TTC549 (cell line): ENCODE results near the gene PUS10.
"Not testable (repeated sequence)": the region's sequence is repeated elsewhere in the genome, so short reads cannot be mapped to it uniquely, and the experiment has no call there.

Source experiments
- FAIRE-seq: peaks from 2 replicates; lab custom pipeline; 2012; peaks lifted over from hg19 to GRCh38; lab: Jason Lieb, UNC

PUS10 gene

DNA sequence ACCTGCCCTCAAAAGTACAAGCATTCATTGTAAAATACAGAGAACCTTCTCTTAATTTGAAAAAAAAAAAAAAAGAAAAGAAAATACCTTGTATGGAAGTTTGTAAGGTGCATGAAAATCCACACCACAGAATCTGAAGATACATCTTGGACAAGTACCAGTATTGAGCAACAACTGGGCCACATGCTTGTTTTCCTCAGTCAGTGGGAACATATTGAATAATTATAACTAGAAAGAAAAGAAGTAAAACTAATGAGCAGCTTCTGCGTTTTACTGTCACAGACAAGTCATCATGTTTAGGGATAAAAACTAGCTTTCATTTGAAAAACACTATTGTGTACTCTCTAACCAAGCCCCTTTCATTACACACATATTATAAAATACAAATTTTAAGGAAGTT is 6.4 kb downstream of the PUS10 start:
- no peak for FAIRE-seq

DNA sequence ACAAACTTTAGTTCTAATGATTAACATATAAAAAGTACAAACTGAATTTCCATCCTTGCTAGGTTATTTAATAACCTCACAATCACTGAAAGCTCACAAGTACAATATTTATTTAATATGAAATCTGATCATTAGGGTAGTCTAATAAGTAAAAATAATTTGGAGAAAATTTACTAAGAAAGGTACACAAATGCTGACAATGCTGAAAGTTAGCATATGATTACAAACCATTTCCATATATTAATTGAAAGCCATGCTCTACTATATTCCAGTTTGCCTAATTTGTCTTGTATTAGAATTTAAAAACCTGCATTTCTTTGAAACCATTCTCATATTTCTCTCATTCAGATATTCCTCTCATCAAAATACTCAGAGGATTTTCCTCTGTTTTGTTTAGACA is 8.7 kb downstream of the PUS10 start:
- peak; percentile 3 for FAIRE-seq

DNA sequence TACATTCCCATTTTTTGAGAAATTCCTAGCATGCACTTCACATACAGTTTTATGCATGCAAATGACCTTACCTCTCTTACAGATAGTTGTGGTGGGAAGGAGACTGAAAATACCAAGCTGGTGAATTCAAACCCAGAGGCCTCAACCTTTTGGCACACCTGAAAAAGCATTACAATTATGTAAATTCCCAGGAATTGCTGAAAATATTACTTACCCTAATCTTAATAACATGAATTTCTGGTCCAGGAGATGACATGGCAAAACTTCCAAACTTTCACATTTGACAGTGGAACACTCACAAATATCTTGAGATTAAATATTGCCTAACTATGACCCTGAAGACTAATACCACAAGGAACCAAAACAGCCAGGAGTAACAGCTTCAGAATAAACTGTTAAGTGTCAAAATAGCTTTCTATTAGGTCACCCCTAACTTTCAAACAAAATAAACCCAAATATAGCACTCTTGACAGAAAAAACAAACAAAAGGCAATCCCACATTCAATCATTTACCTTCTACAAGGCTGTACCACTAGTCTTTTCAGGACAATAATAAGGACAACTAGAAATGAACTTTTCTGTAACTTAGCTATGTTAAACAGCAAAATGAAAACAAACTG is 11.5 kb downstream of the PUS10 start:
- no peak for FAIRE-seq

DNA sequence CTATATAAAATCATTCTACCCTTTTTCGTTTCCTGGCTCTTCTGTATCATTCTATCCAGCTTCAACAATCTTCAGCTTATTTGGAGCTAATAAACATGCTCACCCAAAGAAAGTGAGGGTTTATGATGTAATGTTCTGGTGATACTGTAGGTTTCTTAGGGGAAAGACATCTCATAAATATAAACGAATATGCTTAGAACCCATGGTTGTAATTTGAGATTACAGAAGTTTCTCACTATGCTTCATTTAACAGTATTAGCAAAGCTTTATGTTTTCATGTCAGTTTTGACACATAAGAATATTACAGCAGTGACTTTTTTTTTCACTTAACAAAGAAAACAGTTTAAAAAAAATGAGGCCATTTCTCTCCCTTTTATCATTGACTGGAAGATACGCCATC is 12.3 kb downstream of the PUS10 start:
- no peak for FAIRE-seq

DNA sequence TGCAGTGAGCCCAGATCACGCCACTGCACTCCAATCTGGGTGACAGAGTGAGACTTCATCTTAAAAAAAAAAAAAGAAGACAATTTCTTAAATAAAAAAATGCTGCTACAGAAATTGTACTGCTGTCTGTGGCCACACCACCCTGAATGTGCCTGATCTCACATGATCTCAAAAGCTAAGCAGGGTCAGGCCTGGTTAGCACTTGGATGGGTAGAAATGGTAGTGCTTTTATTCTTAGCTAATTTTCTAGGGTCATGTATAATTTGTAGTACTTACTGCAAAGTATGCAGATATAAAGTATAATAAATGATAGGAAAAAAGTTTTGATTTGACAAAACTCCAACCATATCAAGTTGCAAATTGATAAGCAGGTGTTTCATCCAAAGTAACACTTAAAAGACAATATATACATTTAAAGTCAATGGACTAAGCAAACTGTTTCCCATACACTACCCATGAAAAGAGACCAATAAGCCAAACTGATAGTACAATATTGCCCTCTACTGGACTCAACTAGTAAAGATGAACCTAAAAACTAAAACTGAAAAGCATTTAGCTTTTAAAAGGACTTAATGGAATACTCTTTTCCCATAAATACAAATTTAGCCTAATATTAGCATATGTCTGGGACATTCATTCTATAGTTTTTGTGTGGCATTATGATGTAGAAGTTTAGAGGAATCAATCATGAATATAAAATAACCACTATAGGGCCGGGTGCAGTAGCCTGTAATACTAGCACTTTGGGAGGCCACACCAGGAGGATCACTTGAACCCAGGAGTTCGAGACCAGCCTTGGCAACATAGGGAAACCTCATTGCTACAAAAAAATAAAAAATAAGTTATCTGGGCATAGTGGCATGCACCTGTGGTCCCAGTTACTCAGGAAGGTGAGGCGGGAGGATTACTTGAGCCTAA is 19.2 kb downstream of the PUS10 start:
- FAIRE-seq = peak; percentile 98

DNA sequence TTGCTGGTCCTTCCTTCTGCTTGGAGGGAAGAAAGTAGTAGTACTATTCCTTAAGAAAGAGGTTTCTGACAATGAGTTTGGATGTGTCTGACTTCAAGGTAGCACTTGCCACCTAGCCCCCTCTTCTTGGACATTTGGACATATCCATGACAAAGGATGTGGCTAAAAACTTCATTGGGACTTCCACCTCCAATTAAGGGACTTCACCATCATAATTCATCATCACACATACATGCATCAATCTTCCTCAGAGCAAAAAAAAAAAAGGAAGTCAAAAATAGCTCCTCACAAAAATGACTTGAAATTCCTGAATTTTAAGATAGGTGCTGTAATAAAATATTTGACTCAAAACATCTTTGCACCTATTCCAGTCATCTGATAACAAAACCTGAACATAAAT is 23.9 kb downstream of the PUS10 start:
- FAIRE-seq = no peak

DNA sequence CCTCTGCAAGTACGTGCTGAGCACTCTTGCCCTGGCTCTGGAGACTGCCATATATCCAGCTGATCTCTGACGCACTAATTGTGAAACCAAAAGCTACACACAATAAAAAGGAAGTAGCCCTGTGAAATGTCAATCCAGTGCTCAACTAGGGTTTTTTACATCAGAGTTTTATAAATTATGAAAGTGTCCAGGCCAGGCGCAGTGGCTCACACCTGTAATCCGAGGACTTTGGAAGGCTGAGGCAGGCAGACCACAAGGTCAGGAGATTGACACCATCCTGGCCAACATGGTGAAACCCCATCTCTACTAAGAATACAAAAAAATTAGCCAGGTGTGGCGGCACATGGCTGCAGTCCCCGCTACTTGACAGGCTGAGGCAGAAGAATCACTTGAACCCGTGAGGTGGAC is 25.1 kb downstream of the PUS10 start:
- no peak for FAIRE-seq

DNA sequence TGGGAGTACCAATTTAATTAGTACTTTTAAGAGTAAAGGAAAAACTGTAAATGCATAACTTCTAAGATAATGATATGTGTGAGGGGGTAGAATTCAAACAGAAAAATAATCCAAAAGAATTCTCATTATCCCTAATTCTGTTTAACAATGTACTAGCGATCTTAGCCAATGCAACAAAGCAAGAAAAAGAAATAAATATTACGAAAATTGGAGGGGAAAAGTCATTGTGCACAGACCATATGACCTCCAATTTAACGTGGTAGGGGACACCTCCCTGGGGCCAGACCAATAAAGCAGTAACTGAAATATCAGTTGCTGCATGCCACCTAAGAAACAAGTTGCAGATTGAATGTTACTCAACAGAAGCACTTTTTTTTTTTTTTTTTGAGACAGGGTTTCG is 26.4 kb downstream of the PUS10 start:
- FAIRE-seq = no peak

DNA sequence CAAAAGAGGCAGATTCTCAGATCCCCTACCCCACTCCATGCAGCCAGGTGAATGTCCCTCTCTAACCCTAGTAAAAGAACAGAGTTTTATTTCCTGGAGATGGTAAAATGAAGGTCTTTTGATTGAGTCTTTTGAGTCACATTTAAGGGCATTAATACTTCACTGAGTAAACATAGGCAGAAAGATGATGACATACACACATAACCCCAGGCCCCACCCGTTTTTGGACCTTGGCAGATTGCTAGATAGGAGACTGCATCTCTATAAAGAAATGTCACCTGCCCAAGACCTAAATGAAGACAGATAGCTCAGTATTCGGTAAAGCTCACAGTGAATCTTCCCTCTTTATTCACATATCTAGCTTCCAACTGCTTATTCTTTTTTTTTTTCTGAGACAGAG is 28.8 kb downstream of the PUS10 start:
- no peak for FAIRE-seq

DNA sequence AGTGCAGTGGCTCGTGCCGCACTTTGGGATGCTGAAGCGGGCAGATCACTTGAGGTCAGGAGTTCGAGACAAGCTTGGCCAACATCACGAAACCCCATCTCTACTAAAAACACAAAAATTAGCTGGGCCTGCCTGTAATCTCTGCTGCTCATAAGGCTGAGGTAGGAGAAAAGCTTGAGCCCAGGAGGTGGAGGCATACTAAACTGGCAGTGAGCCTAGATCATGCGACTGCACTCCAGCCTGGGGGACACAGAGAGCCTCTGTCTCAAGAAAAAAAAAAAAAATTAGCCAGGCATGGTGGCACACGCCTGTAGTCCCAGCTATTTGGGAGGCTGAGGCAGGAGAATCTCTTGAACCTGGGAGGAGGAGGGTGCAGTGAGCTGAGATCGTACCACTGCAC is 30.4 kb downstream of the PUS10 start:
- FAIRE-seq = not testable (repeated sequence)

DNA sequence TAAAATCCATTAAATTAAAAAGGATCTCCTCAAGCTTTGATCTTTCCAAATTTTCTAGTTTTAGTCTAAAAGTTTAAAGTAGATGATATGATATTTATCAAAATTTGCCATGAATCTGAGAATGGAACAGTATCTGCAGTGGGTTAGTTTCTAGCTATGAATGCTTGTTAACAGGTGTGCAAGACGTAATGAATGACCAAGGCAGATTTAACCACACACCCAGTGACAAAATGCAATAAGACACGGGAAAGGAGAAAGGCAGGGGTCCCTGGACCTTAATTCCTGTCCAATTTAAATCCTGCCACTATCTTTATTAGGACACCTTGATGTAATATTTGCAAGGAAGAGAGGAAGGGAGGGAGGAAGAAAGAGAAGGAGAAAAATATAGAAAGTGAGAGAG is 31.0 kb downstream of the PUS10 start:
- no peak for FAIRE-seq

DNA sequence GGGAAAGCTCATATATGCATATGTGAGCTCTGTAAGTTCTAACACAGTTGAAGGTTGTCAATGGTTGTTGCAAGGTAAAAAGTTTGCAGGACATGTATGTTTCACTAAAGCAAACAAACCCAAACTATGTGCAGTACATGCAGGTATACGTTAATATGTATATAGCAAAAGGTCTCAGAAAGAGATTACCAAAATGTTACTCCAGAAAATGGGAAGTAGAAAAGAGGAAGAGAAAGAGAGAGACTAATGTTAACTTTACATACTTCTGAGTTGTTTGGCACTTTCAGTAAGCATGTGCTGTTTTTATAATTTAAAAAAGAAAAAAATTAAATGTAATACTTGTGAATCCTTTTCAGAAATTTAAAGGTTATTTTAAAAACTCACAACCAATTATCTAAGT is 33.3 kb downstream of the PUS10 start:
- FAIRE-seq = no peak

DNA sequence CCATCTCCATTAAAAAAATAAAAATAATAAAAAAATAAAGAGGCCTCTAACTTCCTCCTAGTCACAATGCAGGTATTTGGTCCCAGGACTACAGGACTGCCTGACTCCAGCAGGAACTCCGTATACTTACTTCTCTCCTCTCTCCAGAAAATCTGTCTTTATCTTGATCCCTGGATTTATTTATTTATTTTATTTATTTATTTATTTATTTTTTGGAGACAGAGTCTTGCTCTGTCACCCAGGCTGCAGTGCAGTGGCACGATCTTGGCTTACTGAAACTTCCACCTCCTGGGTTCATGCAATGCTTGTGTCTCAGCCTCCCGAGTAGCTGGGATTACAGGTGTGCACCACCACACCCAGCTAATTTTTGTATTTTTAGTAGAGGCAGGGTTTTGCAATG is 36.0 kb downstream of the PUS10 start:
- FAIRE-seq = not testable (repeated sequence)

DNA sequence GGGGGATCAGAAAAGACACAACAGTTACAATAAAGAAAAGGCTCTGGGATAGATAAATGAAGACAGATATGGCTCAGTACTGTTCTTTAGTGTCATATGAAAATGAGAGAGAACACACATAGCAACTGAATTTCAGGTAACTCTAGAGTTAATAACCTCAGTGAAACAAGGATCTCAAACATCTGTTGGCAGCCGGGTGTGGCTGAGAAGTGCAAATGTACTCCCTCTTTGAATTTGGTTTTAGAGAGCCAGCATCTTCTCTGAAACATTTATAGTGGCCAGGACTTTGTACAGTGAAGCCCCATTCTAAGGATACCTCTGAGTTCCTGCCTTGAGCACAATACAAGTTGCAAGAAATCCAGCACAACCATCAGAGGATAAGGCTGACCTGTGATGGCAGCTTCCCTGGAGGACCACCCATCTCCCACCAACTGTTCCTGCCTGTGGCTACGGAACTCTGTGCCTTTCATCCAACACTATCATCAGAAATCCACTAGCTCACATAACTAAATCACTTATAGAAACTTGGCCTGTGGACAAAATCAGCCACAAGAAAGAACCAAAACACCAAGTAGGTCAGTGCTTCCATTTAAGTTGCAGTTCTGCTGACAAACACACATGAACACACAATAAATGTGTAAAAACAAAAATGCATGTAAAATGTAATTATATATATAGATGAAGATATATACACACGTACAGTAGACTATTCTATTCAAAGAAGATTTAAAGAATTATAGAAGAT is 37.8 kb downstream of the PUS10 start:
- FAIRE-seq = no peak

DNA sequence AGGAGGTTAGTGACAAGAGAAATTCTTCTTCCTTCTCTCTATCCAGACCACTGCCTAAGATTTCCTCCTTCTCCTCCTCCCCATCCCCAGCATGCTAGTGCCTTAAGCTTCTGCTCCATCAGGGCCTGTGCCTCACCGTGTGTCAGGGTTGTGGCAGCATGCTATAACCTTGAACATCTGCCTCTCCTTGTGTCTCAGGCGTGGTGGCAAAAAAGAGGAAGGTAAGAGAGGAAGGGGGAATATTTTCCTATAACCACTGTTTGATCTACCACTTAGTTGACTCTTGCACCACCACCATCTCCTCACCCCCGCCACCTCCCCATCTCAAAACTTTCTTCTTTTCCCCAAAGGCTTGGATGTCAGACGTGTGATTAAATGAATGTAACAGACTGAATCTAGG is 38.8 kb downstream of the PUS10 start:
- no peak for FAIRE-seq

DNA sequence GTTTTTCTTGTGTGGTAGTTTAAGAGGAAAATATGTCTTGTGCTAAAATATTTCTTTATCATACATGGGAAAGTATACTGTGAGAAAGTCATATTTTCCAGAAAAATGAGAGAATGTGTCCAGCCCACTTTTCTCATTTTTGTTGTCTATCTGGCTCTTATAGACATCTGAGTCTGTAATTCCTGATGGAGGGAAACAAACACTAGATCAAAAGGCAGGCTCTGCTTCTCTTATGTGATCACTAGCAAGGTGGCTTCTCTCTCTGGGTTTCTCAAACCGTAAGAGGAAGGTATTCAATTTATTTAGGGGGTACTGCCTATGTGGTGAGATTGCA is 40.5 kb downstream of the PUS10 start:
- no peak for FAIRE-seq

DNA sequence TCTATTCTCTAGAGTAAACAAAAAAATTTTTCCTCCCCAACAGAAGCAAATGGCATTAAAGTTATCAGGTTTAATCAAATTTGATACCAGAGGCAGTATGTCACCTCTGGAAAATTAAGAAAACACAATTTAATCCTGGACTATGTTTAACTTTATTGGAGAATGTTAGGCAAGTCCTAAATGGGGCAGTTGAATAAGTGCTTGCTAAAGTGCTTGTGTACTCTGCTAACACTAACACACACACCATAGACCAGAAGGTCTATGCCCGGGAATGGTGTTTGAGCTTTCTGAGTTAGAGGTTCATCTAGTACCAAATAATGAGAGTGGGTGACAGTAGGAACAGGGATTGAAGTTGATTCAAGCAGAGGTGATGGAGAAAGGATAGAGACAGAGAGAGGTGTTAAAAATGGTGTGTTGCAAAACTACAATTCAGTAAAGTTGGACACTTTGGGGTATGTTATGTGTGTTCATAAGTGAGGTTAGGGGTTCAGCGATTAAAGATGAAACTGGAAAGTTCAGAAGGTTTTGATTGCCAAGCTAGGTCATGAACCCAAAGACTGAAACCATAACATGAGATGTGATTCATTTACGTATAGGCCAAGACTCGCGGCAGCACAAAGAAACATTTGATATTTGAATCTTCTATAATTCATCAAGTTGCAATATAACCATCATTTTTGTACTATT is 41.0 kb downstream of the PUS10 start:
- no peak for FAIRE-seq

DNA sequence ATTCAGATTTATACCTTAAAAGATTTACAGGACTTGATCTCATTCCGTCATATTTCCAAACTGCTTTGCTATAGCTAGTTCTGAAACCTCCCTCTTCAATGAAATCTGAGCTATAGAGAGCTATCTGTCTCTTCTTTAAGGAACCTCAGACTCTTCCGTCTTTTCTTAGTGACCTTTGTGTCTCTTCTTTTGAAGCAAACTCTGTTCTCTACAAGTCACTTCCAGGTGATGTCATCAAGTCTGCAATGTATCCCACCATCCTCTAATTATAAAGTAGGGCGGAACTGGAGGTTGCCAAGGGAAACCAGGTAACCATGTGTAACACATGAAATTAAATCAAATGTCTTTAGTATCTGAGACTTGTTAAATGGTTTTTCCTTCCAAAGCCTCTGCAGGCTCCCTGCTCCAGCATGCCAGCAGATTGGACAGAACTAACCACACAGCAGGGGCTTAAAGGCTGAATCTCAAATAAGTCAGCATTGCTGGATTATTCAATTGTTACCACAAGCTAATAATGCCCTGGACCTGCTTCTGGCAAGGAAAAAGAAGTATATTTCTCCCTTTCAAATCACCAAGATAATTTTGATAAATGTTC is 41.7 kb downstream of the PUS10 start:
- no peak for FAIRE-seq

DNA sequence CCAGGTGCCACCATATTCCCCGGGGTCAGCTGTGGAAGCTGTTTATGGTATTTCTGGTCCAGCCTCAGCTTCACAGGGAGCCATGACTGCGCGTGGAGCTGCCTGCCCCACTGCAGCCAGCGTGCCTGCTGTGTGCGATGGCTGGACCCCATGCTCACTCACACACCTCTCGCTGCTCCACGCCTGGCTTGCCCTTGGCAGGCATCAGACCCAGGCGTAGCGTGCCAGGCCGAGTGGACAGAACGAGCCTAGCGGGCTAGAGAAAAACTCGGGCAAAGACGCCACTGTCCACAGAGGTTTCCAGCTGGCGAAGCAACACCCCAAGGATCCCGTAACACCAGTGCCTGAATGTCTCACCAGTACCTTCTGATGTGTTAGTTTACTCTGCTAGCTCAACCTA is 43.4 kb downstream of the PUS10 start:
- no peak for FAIRE-seq

DNA sequence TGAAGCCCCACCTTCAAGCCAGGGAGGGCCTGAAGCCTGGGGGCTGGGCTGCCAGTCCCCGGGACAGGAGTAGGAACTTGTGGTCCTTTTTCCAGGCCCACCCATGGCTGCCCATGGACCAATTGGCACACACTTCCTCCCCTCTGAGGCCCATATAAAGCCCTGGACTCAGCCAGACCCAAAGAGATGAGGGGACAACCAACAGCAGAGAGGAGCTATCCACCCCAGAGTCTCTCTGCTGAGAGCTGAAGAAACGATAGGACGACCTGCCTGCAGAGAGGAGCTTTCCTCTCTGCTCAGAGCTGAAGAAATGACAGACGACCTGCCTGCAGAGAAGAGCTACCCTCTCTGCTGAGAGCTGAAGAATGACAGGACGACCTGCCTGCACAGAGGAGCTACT is 44.4 kb downstream of the PUS10 start:
- FAIRE-seq = no peak

DNA sequence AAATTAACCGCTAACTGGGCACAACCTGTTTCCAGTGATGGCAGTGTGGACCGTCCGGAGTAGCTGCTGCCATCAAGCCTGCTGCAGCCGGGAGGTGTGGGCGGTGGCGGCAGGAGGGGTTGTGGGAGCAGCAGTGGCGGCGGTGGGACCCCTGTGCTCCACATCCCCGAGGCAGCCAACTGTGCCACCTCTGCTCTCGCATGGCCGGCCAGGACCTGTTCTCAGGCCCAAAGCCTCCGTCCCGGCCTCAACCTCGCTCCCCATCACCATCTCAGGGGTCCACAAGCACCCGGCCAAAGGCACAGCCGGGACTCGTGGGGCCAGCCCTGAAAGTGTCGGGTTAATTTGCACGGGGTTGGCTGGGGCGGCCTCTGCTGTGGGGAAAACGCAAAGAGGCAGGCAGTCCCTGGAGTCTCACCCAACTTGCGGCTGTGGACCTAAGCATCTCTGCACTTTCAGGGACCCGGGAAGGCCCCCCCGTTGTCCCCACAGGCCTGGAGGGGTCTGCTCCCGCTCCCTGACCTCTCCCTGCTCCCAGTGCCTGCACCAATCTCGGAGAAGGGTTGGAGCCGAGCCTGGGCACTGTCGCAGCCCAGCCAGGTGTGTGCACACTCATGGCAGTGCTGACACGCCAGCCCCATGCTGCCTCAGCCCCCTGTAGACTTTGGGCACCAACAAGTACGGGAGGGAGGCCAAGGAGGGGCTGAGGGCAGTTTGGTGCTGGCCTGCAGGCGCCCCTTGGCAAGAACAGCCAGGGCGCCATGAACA is 45.0 kb downstream of the PUS10 start:
- no peak for FAIRE-seq
